Fibroblast of peridontal ligament (primary cell): ENCODE measurements around the gene ZNF205.
A peak's percentile ranks its signal among the peaks of the same experiment; 100 is the strongest.
"Not testable (repeated sequence)": the region's sequence is repeated elsewhere in the genome, so short reads cannot be mapped to it uniquely, and the experiment has no call there.

ENCODE experiments used
- DNase-seq: peaks from one replicate; pipeline ENCODE4 v3.0.0-alpha.2; 2010; ENCODE audit errors: extremely low read depth

The ZNF205 gene

GRCh38 chr16:3112058-3112880 is at the start of gene ZNF205:
ZNF205 (plus strand) TSS chr16:3112586; CDS start chr16:3113431, 845 bp downstream.
- DNase-seq: peak; percentile 67

GRCh38 chr16:3063625-3064386 is 48.6 kb upstream of the ZNF205 start:
- DNase-seq: no peak

- DNase-seq: peak; percentile 33
Measured at GRCh38 chr16:3065069-3065741, 47.2 kb upstream of the ZNF205 start, which contains the start of gene IL32. IL32 (plus strand) TSS chr16:3065640; CDS start chr16:3065812, 172 bp downstream.

- DNase-seq: no peak
Measured at GRCh38 chr16:3065742-3066439, 46.5 kb upstream of the ZNF205 start.

GRCh38 chr16:3066440-3066748 is 46.0 kb upstream of the ZNF205 start:
- DNase-seq: no peak

- no peak for DNase-seq
Measured at GRCh38 chr16:3068487-3068886, 43.9 kb upstream of the ZNF205 start.

GRCh38 chr16:3069146-3069545 is 43.2 kb upstream of the ZNF205 start:
- DNase-seq: not testable (repeated sequence)

- DNase-seq: no peak
Measured at GRCh38 chr16:3070608-3071111, 41.7 kb upstream of the ZNF205 start.

GRCh38 chr16:3071655-3072054 is 40.7 kb upstream of the ZNF205 start:
- no peak for DNase-seq

GRCh38 chr16:3072148-3072547 is 40.2 kb upstream of the ZNF205 start:
- not testable (repeated sequence) for DNase-seq

GRCh38 chr16:3072576-3073263 is 39.7 kb upstream of the ZNF205 start:
- not testable (repeated sequence) for DNase-seq

GRCh38 chr16:3073448-3073847 is 38.9 kb upstream of the ZNF205 start:
- no peak for DNase-seq

GRCh38 chr16:3074860-3075522 is 37.4 kb upstream of the ZNF205 start:
- DNase-seq: no peak

GRCh38 chr16:3075523-3075915 is 36.9 kb upstream of the ZNF205 start:
- no peak for DNase-seq

- DNase-seq: not testable (repeated sequence)
Measured at GRCh38 chr16:3075946-3076345, 36.4 kb upstream of the ZNF205 start.

- no peak for DNase-seq
Measured at GRCh38 chr16:3076577-3076976, 35.8 kb upstream of the ZNF205 start.

GRCh38 chr16:3080024-3080423 is 32.4 kb upstream of the ZNF205 start:
- no peak for DNase-seq

- not testable (repeated sequence) for DNase-seq
Measured at GRCh38 chr16:3081957-3082356, 30.4 kb upstream of the ZNF205 start.

GRCh38 chr16:3083408-3083807 is 29.0 kb upstream of the ZNF205 start:
- not testable (repeated sequence) for DNase-seq

GRCh38 chr16:3084491-3084890 is 27.9 kb upstream of the ZNF205 start:
- no peak for DNase-seq
